IMR-90 (cell line): ENCODE measurements around the gene NDUFAF8. TPM values are rescaled to one million over a fixed set of nuclear protein-coding genes. Genes with fewer than 3 reads are reported as not detected.

ENCODE experiments used
- ATAC-seq: fragments of 200-7000 bp; cut with Tn5 transposase; 2 replicates; pipeline ENCODE4 v1.9.1; 2020; ENCODE audit warnings: low read depth, mild to moderate bottlenecking, moderate library complexity
- BruUV-seq: library from RNA; stranded (reverse); fragments of 400-500 nt; replicated peaks from 2 replicates; lab custom pipeline; 2021; lab: Mats Ljungman, UMichigan
- CTCF ChIA-PET: fragments of 300-600 bp; formaldehyde crosslinking; extraction: SDS; loops from one replicate; lab custom pipeline; 2021; ENCODE audit warnings: antibody characterized with exemption; lab: Yijun Ruan, JAX
- POLR2A ChIA-PET: fragments of 300-600 bp; sonication (Branson Sonifier 250); formaldehyde crosslinking; loops from one replicate; lab custom pipeline; 2022; ENCODE audit warnings: antibody characterized with exemption; ENCODE audit not compliant: unreplicated experiment; lab: Charles Lee
- DNase-seq: peaks from one replicate; pipeline ENCODE4 v3.0.0; 2013
- H2AFZ ChIP-seq: replicated peaks from 2 replicates; pipeline ENCODE3; 2013; ENCODE audit warnings: low read length, mild to moderate bottlenecking; ENCODE audit not compliant: poor library complexity
- H2AK5ac ChIP-seq: 2 replicates; pipeline ENCODE4 v1.6.1; 2013; ENCODE audit warnings: low read depth, low read length, inconsistent platforms
- H2AK9ac ChIP-seq: replicated peaks from 2 replicates; pipeline ENCODE3; 2013; ENCODE audit warnings: mild to moderate bottlenecking, low read depth, low read length, moderate library complexity; ENCODE audit not compliant: poor library complexity
- H2BK120ac ChIP-seq: 2 replicates; pipeline ENCODE4 v1.6.1; 2013; ENCODE audit warnings: low read depth, low read length, inconsistent platforms
- H2BK15ac ChIP-seq: 3 replicates; pipeline ENCODE4 v1.6.1; 2013; ENCODE audit warnings: low read depth, low read length, inconsistent platforms
- H2BK20ac ChIP-seq: 2 replicates; pipeline ENCODE4 v1.6.1; 2013; ENCODE audit warnings: low read depth, mild to moderate bottlenecking, inconsistent platforms, low read length, moderate library complexity
- H2BK5ac ChIP-seq: 2 replicates; pipeline ENCODE4 v1.6.1; 2013; ENCODE audit warnings: mild to moderate bottlenecking, low read depth, low read length, inconsistent platforms; ENCODE audit not compliant: poor library complexity, severe bottlenecking
- H3K14ac ChIP-seq: replicated peaks from 2 replicates; pipeline ENCODE4 v1.6.1; 2013; ENCODE audit warnings: low read depth, low read length, inconsistent platforms
- H3K18ac ChIP-seq: 2 replicates; pipeline ENCODE4 v1.6.1; 2013; ENCODE audit warnings: low read depth, low read length, control low read depth
- H3K23ac ChIP-seq: 2 replicates; pipeline ENCODE4 v1.6.1; 2013; ENCODE audit warnings: low read depth, low read length, inconsistent platforms
- H3K27ac ChIP-seq: 2 replicates; pipeline ENCODE4 v1.5.1; 2013; ENCODE audit warnings: mild to moderate bottlenecking, control low read depth, low read length; ENCODE audit not compliant: insufficient read depth
- H3K27me3 ChIP-seq: 2 replicates; pipeline ENCODE4 v1.6.1; 2013; ENCODE audit warnings: low read length; ENCODE audit not compliant: control insufficient read depth, insufficient read depth
- H3K36me3 ChIP-seq: 2 replicates; pipeline ENCODE4 v1.6.1; 2013; ENCODE audit warnings: low read length, mixed read lengths; ENCODE audit not compliant: control insufficient read depth, insufficient read depth
- H3K4ac ChIP-seq: 2 replicates; pipeline ENCODE4 v1.6.1; 2013; ENCODE audit warnings: low read depth, low read length, inconsistent platforms
- H3K4me1 ChIP-seq: 2 replicates; pipeline ENCODE4 v1.6.1; 2013; ENCODE audit warnings: low read length, mixed read lengths; ENCODE audit not compliant: control insufficient read depth, insufficient read depth
- H3K4me2 ChIP-seq: 2 replicates; pipeline ENCODE4 v1.6.1; 2013; ENCODE audit warnings: low read depth, mild to moderate bottlenecking, control low read depth, low read length, moderate library complexity
- H3K4me3 ChIP-seq: 2 replicates; pipeline ENCODE4 v1.5.1; 2013; ENCODE audit warnings: low read depth, mild to moderate bottlenecking, control low read depth, low read length, moderate library complexity; ENCODE audit not compliant: insufficient read depth
- H3K56ac ChIP-seq: 2 replicates; pipeline ENCODE4 v1.6.1; 2013; ENCODE audit warnings: low read length, inconsistent platforms; ENCODE audit not compliant: insufficient read depth; ENCODE audit errors: extremely low read depth
- H3K79me1 ChIP-seq, 2 experiments: 2 replicates each; pipeline ENCODE4 v1.6.1; 2013; ENCODE audit warnings: low read length in 2 of 2, inconsistent platforms in 1 of 2, low read depth in 1 of 2
- H3K9ac ChIP-seq: 2 replicates; pipeline ENCODE4 v1.6.1; 2013; ENCODE audit warnings: low read depth, low read length, control low read depth
- H3K9me1 ChIP-seq: 2 replicates; pipeline ENCODE4 v1.6.1; 2013; ENCODE audit warnings: low read length, inconsistent platforms; ENCODE audit not compliant: insufficient read depth
- H3K9me3 ChIP-seq: 2 replicates; pipeline ENCODE4 v1.6.1; 2013; ENCODE audit warnings: low read length; ENCODE audit not compliant: control insufficient read depth, insufficient read depth
- H4K20me1 ChIP-seq: 2 replicates; pipeline ENCODE4 v1.6.1; 2013; ENCODE audit warnings: low read length, inconsistent platforms; ENCODE audit not compliant: insufficient read depth
- H4K5ac ChIP-seq: 2 replicates; pipeline ENCODE4 v1.6.1; 2013; ENCODE audit warnings: mild to moderate bottlenecking, low read depth, low read length, control low read depth
- H4K8ac ChIP-seq, 2 experiments: 2 replicates each; pipeline ENCODE4 v1.6.1; 2013; ENCODE audit warnings: low read depth in 2 of 2, low read length in 2 of 2, control low read depth in 1 of 2, inconsistent platforms in 1 of 2
- H4K91ac ChIP-seq: 2 replicates; pipeline ENCODE4 v1.6.1; 2013; ENCODE audit warnings: low read depth, low read length, inconsistent platforms; ENCODE audit not compliant: insufficient read depth
- BHLHE40 ChIP-seq: fragments of 150-350 bp; IDR thresholded peaks from 2 replicates; pipeline ENCODE4 v1.6.1; 2016; ENCODE audit warnings: mild to moderate bottlenecking, low read depth, low read length
- CHD1 ChIP-seq: IDR thresholded peaks from 2 replicates; pipeline ENCODE4 v1.6.1; 2012; ENCODE audit warnings: low read depth, low read length, improper control_type of control experiment
- CTCF ChIP-seq: conservative IDR thresholded peaks from 2 replicates; pipeline ENCODE4 v1.5.1; 2012; ENCODE audit warnings: mild to moderate bottlenecking, low read depth, low read length, improper control_type of control experiment
- ELK1 ChIP-seq: fragments of 150-350 bp; IDR thresholded peaks from 2 replicates; pipeline ENCODE4 v1.6.1; 2016; ENCODE audit warnings: low read depth, mild to moderate bottlenecking, low read length, moderate library complexity, borderline replicate concordance
- FOS ChIP-seq: fragments of 150-350 bp; IDR thresholded peaks from 2 replicates; pipeline ENCODE4 v1.6.1; 2016; ENCODE audit warnings: low read depth, low read length
- MAFK ChIP-seq: IDR thresholded peaks from 2 replicates; pipeline ENCODE4 v1.6.1; 2012; ENCODE audit warnings: low read depth, low read length, improper control_type of control experiment
- MAZ ChIP-seq: IDR thresholded peaks from 2 replicates; pipeline ENCODE4 v1.6.1; 2012; ENCODE audit warnings: low read depth, mild to moderate bottlenecking, low read length, improper control_type of control experiment, moderate library complexity, borderline replicate concordance
- MXI1 ChIP-seq: IDR thresholded peaks from 2 replicates; pipeline ENCODE4 v1.6.1; 2012; ENCODE audit warnings: low read depth, mild to moderate bottlenecking, low read length, moderate library complexity, borderline replicate concordance
- NFE2L2 ChIP-seq: fragments of 150-350 bp; IDR thresholded peaks from 2 replicates; pipeline ENCODE4 v1.6.1; 2016; ENCODE audit warnings: low read depth, mild to moderate bottlenecking, low read length
- POLR2A ChIP-seq: IDR thresholded peaks from 2 replicates; pipeline ENCODE4 v1.6.1; 2012; ENCODE audit warnings: mild to moderate bottlenecking, low read depth, low read length
- RAD21 ChIP-seq: IDR thresholded peaks from 2 replicates; pipeline ENCODE4 v1.6.1; 2012; ENCODE audit warnings: low read length, improper control_type of control experiment
- RCOR1 ChIP-seq: IDR thresholded peaks from 2 replicates; pipeline ENCODE4 v1.6.1; 2012; ENCODE audit warnings: mild to moderate bottlenecking, low read length, improper control_type of control experiment; ENCODE audit not compliant: insufficient replicate concordance
- RFX5 ChIP-seq: IDR thresholded peaks from 2 replicates; pipeline ENCODE4 v1.8.0; 2012; ENCODE audit warnings: low read depth, mild to moderate bottlenecking, low read length, moderate library complexity
- SMC3 ChIP-seq: fragments of 150-350 bp; IDR thresholded peaks from 2 replicates; pipeline ENCODE4 v1.6.1; 2016; ENCODE audit warnings: low read depth, mild to moderate bottlenecking, antibody characterized with exemption, low read length, moderate library complexity
- USF2 ChIP-seq: fragments of 150-350 bp; IDR thresholded peaks from 2 replicates; pipeline ENCODE4 v1.6.1; 2017; ENCODE audit warnings: mild to moderate bottlenecking, antibody characterized with exemption, low read length, low read depth
- WGBS, 2 experiments: methylation state at CpG; one replicate each; pipeline versions ENCODE4 v1.1.5 to v1.1.7; 2013; ENCODE audit warnings: missing lambda C conversion rate in 2 of 2; ENCODE audit not compliant: insufficient read length in 1 of 2; ENCODE audit errors: extremely low coverage in 2 of 2; 5-methylcytosine and 5-hydroxymethylcytosine counted together
- dilution Hi-C: fragments of 300-500 bp; cut with HindIII; formaldehyde crosslinking; loops from one replicate; pipeline ENCODE4 v1.14.3; 2018; ENCODE audit warnings: low sequenced_read_pairs; ENCODE audit not compliant: unreplicated experiment
- in situ Hi-C: fragments of 300-500 bp; cut with MboI; formaldehyde crosslinking; loops from 3 replicates; pipeline ENCODE4 v1.14.3; 2019; ENCODE audit warnings: low sequenced_read_pairs, inconsistent platforms, mixed read lengths
- intact Hi-C: fragments of 100-400 bp; cut with micrococcal nuclease; formaldehyde crosslinking; loops from 2 replicates; pipeline ENCODE4 v1.10.0; 2022
- polyA plus RNA-seq, 3 experiments: library from polyadenylated mRNA; depleted of rRNA; stranded (reverse); fragments of >200 nt; gene quantifications; 2 replicates each; pipeline ENCODE4 v1.2.3, GENCODE V29; 2012; ENCODE audit warnings: low replicate concordance in 1 of 3
- total RNA-seq: library from RNA; depleted of rRNA; stranded (reverse); fragments of >200 nt; gene quantifications from 2 replicates; pipeline ENCODE4 v1.2.3, GENCODE V29; 2012

NDUFAF8 gene
- total and polyA plus RNA-seq, 2 of the 4 experiments (the other 2 are of a cell fraction), result 11.1 to 65.0 TPM

- POLR2A ChIA-PET, result no interaction called here
- H3K27me3 ChIP-seq, result no peaks in the 10 kb centered on the region
- no peak overlapping the region for H2AFZ ChIP-seq
- H4K91ac ChIP-seq, result no peak overlapping the region
- H4K8ac ChIP-seq, result no peak overlapping the region
- no peak overlapping the region for H4K5ac ChIP-seq
- H3K4me1 ChIP-seq, result no peaks in the 10 kb centered on the region
- no peak overlapping the region for H3K27ac ChIP-seq
- in situ Hi-C loops (no loop called here), intact Hi-C loops (no loop called here), dilution Hi-C loops (no loop called here)
- H3K4me3 ChIP-seq, result no peak overlapping the region
- WGBS, 2 experiments, result 77% methylated on average over 19 of the region's 32 CpGs; no CpG with 5 or more reads in 1 of the 2 experiments
- H3K14ac ChIP-seq, result no peak overlapping the region
- H4K20me1 ChIP-seq, result peaks cover 7% of the 10 kb centered on the region
- H3K36me3 ChIP-seq, result peaks cover 39% of the 10 kb centered on the region
- H3K4ac ChIP-seq, result no peak overlapping the region
- H3K4me2 ChIP-seq, result no peak overlapping the region
- H3K79me1 ChIP-seq, result peaks cover 0 to 8% of the 10 kb centered on the region in 2 experiments; a peak in 1 of 4 replicates
- no peaks in the 10 kb centered on the region for H3K9me1 ChIP-seq
- H3K9ac ChIP-seq, result no peak overlapping the region
- H2AK5ac ChIP-seq, result no peak overlapping the region
- peak overlapping the region; percentile 24 for H2AK9ac ChIP-seq
- no peak overlapping the region for H3K18ac ChIP-seq
- CTCF ChIA-PET, result no interaction called here
- no peak overlapping the region for H2BK120ac ChIP-seq
- H3K23ac ChIP-seq, result no peak overlapping the region
- ATAC-seq, result no peak
- no peak overlapping the region for H2BK20ac ChIP-seq
- no peak overlapping the region for H2BK15ac ChIP-seq
- H2BK5ac ChIP-seq, result no peak overlapping the region
- no TSS peak for BruUV-seq
- peaks cover 3% of the 10 kb centered on the region; the same call in 1 of the 2 replicates for H3K9me3 ChIP-seq
- no peak for DNase-seq
- H3K56ac ChIP-seq, result no peak overlapping the region
- TF ChIP-seq MAZ (no peak), USF2 (no peak), FOS (no peak), MXI1 (no peak), CHD1 (no peak), RFX5 (no peak), MAFK (no peak), POLR2A (no peak), CTCF (no peak), BHLHE40 (no peak), RAD21 (no peak), RCOR1 (no peak), SMC3 (no peak), NFE2L2 (no peak), ELK1 (no peak)
These were observed 10.1 kb upstream of the NDUFAF8 start for GRCh38 chr17:81228834-81229665.
